Chondrocyte (in vitro differentiated cells): ENCODE results near the gene AKAP7. TPM values are rescaled to one million over a fixed set of nuclear protein-coding genes. Genes with fewer than 3 reads are reported as not detected.
"Not testable (repeated sequence)": the region's sequence is repeated elsewhere in the genome, so short reads cannot be mapped to it uniquely, and the experiment has no call there.

Source experiments
- DNase-seq: peaks from one replicate; pipeline ENCODE4 v3.0.0; 2021; ENCODE audit warnings: mixed read lengths, low spot score
- H3K27ac Mint-ChIP-seq: one replicate; pipeline ENCODE4 v1.8.0; 2021; ENCODE audit warnings: mild to moderate bottlenecking, moderate library complexity, mixed read lengths; ENCODE audit not compliant: unreplicated experiment
- H3K27me3 Mint-ChIP-seq: 2 replicates; pipeline ENCODE4 v1.8.0; 2021; ENCODE audit warnings: low read depth, mixed read lengths
- H3K36me3 Mint-ChIP-seq: 2 replicates; pipeline ENCODE4 v1.8.0; 2021; ENCODE audit warnings: low read depth, mixed read lengths
- H3K4me1 Mint-ChIP-seq: 2 replicates; pipeline ENCODE4 v1.8.0; 2021; ENCODE audit warnings: low read depth, mild to moderate bottlenecking, mixed read lengths
- H3K4me3 Mint-ChIP-seq: one replicate; pipeline ENCODE4 v1.8.0; 2021; ENCODE audit warnings: mild to moderate bottlenecking, moderate library complexity, mixed read lengths; ENCODE audit not compliant: unreplicated experiment
- H3K9me3 Mint-ChIP-seq: 2 replicates; pipeline ENCODE4 v1.8.0; 2021; ENCODE audit warnings: low read depth, mixed read lengths
- total RNA-seq: library from RNA; stranded (reverse); gene quantifications from 3 replicates; pipeline ENCODE4 v1.2.1, GENCODE V29; 2021
- TF ChIP-seq, protein P1 (sequence below): fragments of 200-600 bp; sonication (generic); IDR thresholded peaks from 2 replicates; pipeline ENCODE4 v1.5.0; 2021; ENCODE audit warnings: antibody characterized with exemption, mild to moderate bottlenecking, moderate library complexity

Gene AKAP7
- total RNA-seq, 1 donor from 2014 or later: 5.0 TPM

DNA sequence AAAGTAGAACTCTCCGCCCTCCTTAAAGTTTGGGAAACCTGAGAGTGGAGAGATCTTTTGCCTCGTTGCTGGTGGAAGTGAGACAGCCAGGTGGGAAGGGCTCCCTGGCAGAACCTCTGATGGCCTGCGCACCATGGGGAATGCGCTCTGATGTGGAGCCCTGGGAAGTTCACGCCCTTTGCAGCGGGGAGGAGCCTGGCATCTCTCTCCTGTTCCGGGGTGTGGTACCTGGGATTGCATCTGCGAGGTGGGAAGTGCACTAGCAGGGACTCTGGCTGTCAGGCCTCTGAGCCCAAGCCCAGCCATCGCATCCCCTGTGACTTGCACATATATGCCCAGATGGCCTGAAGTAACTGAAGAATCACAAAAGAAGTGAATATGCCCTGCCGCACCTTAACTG, 159.8 kb downstream of the AKAP7 start:
- DNase-seq: no peak
- Mint-ChIP-seq H3K9me3 (no peaks in the 10 kb centered on the region), H3K4me1 (peaks cover 7% of the 10 kb centered on the region), H3K27me3 (peaks cover 2% of the 10 kb centered on the region), H3K36me3 (no peaks in the 10 kb centered on the region), H3K4me3 (no peak overlapping the region), H3K27ac (no peak overlapping the region)
- TF ChIP-seq, protein P1, sequence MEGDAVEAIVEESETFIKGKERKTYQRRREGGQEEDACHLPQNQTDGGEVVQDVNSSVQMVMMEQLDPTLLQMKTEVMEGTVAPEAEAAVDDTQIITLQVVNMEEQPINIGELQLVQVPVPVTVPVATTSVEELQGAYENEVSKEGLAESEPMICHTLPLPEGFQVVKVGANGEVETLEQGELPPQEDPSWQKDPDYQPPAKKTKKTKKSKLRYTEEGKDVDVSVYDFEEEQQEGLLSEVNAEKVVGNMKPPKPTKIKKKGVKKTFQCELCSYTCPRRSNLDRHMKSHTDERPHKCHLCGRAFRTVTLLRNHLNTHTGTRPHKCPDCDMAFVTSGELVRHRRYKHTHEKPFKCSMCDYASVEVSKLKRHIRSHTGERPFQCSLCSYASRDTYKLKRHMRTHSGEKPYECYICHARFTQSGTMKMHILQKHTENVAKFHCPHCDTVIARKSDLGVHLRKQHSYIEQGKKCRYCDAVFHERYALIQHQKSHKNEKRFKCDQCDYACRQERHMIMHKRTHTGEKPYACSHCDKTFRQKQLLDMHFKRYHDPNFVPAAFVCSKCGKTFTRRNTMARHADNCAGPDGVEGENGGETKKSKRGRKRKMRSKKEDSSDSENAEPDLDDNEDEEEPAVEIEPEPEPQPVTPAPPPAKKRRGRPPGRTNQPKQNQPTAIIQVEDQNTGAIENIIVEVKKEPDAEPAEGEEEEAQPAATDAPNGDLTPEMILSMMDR: no peak

GRCh38 chr6:131300826-131301225, 165.6 kb downstream of the AKAP7 start:
- not testable (repeated sequence) for H3K4me3 Mint-ChIP-seq, H3K27ac Mint-ChIP-seq, DNase-seq, H3K4me1 Mint-ChIP-seq, H3K36me3 Mint-ChIP-seq, H3K9me3 Mint-ChIP-seq, H3K27me3 Mint-ChIP-seq

DNA sequence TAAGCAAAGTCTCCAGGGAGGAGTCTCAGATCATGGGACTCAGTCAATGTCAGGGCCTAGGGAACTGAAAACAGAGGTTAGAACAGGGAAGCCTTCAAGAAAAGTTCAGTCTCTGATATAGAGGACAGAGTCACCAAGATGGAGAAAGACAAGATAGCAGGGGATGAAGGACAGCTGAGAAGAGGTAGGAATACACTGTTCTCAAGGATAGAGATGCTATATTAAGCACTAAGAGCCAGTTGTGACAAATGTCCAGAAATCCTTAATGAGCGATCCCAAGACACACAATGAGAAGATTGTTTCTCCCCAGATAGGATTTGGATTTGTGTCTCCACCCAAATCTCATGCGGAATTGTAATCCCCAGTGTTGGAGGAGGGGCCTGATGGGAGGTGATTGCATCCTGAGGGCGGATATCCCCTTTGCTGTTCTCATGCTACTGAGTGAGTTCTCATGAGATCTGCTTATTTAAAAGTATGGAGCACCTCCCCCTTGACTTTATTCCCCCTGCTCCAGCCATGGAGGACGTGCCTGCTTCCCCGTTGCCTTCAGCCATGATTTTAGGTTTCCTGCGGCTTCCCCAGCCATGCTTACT, 168.2 kb downstream of the AKAP7 start:
- Mint-ChIP-seq H3K4me3 (no peak overlapping the region), H3K27me3 (no peaks in the 10 kb centered on the region), H3K4me1 (no peaks in the 10 kb centered on the region), H3K27ac (no peak overlapping the region), H3K9me3 (peaks cover 2% of the 10 kb centered on the region), H3K36me3 (no peaks in the 10 kb centered on the region)
- no peak for DNase-seq
- TF ChIP-seq, protein P1: no peak

GRCh38 chr6:131305037-131305850, 170.0 kb downstream of the AKAP7 start:
- TF ChIP-seq, protein P1: no peak
- peaks cover 2% of the 10 kb centered on the region for H3K36me3 Mint-ChIP-seq
- H3K27ac Mint-ChIP-seq: no peak overlapping the region
- peaks cover 17% of the 10 kb centered on the region for H3K9me3 Mint-ChIP-seq
- H3K4me1 Mint-ChIP-seq: no peaks in the 10 kb centered on the region
- no peak for DNase-seq
- no peaks in the 10 kb centered on the region for H3K27me3 Mint-ChIP-seq
- H3K4me3 Mint-ChIP-seq: no peak overlapping the region

- peaks cover 2% of the 10 kb centered on the region for H3K27me3 Mint-ChIP-seq
Observed at GRCh38 chr6:131309437-131309836, 174.2 kb downstream of the AKAP7 start.

More at GRCh38 chr6:131309437-131309836, 174.2 kb downstream of the AKAP7 start:
- Mint-ChIP-seq H3K27ac (no peak overlapping the region), H3K4me1 (no peaks in the 10 kb centered on the region), H3K36me3 (peaks cover 2% of the 10 kb centered on the region), H3K9me3 (peaks cover 23% of the 10 kb centered on the region), H3K4me3 (no peak overlapping the region)
- TF ChIP-seq, protein P1: no peak
- DNase-seq: no peak
